CD4-positive, alpha-beta T cell treated with Interferon gamma for 1 hour (primary cell): Measurements from ENCODE around the gene CTNND1.
"Not testable (repeated sequence)": the region's sequence is repeated elsewhere in the genome, so short reads cannot be mapped to it uniquely, and the experiment has no call there.

Experiments
- DNase-seq: peaks from one replicate; pipeline ENCODE4 v3.0.0-alpha.2; 2020

The CTNND1 gene

DNA sequence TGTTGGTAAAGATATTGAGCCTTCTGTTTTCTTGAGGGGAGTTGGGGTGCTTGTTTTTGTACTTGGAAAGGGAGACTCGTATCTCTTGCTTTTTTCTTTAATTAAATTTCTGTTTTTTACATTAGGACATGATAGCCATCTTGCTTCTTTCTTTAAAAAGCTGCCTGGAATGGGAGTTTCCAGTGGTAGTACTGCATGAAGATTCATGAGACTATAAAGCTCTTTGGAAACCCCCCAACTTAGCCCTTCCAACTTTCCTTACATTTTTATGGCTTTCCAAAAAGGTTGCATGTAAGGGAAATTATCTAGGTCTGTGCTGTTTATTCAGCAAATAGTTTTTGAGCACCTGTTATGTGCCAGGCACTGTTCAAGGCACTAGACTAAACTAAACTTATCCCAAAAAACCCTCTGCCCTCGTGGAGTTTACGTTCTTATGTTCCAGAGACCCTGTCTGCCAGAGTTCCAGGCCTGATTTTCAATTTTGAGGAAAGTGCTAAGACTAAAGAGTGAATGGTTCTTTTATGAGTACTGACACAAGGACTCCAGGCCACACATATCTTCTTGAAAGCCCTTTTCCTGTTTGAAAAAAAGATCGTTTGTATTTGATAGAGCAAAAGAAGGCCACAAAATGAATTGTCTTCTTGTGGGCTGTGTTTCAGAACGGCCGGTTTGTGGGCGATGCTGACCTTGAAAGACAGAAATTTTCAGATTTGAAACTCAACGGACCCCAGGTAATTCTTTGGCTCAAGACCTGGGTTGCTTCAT, 31.9 kb downstream of the CTNND1 start:
- no peak for DNase-seq

DNA sequence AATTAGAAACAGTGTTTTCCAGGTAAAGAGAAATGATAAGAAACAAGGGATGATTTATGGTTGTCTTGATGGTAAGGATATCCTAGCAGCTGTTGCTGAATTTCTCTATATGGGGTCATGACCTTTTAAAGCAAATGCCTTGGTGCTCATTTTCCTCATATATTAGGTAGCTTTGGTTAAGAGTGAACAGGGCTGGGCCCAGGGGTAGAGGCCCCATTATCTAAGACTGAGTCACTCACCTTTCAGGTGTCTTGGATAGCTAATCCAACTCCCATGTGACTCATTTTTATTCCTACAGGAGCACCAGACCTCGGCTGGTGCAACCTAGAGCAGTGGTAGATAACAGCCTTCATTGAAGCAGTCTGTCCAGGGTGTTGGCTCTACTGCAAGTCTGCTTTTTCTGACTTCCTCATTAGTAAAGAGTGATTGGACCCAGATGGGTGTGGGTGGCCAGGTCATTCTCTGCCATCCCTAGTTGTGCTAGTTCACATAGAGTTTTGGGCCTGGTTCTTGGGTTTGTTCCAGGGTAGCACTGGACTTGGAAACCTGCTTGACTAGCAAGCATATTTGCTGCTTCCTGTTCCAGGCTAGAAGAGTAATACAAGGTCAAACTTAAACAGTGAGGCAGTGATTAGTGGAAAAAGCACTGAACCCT, 37.4 kb downstream of the CTNND1 start:
- DNase-seq = peak; percentile 4

DNA sequence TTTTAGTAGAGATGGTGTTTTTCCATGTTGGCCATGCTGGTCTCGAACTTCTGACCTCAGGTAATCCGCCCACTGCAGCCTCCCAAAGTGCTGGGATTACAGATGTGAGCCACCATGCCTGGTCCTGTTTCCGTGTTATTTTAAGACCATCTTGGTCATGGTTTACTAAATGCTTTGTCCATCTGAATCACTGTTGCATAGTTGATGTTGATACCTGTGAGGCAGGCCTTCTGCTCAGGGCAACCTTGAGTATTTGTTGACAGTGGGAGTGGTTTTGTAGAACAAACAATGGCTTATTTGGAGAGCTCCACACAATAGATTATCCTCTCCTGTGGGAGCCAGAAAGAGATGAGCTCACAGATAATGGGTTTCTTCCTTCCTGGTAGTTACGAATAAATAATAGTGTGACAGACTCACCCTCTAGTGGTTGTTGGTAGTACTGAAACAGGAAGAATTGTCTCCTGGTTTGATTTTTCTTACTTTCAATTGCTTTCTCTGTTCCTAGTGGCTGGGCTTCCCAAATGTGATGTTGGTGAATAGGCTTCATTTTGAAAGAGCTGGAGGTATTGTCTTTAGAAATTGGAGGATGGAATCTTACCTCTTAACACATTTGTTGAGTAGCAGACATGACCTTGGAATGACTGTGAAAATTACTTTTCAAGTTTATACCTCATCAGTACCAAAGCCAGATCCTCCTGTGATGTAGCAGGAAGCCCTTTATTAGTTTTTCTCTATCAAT, 39.0 kb downstream of the CTNND1 start:
- DNase-seq = no peak

DNA sequence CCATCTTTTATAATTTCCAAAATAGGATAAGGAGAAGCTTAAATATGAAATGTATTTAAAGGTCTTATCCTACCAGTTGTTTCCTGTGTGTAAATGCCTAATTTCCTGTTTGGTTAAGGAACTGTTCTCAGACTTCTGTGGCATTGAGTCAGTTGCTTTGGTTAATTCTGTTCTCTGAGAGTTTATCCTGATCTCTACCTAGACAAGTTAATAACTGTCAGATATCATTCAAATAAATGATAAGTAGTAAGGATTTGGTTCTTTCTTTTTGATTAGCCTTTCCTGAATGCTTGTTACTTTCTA, 39.5 kb downstream of the CTNND1 start:
- DNase-seq = no peak

DNA sequence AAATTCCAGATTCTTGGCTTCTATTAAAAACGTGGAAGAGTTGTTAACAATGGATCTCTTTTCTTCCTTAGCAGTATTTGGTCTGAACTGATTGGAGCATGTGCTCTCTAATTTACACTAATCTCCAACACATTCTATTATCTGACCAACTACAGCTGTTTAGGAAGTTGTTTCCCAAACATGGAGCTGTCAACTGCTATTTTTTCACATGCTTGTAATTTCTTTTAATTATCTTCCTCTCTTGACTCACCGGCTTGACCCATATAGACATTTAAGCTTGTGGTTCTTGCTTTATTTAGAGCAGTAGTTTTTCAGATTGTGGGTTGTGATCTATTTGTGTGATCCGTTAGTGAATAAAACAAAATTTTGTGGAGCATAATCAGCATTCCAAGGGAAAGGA, 40.8 kb downstream of the CTNND1 start:
- DNase-seq = no peak

DNA sequence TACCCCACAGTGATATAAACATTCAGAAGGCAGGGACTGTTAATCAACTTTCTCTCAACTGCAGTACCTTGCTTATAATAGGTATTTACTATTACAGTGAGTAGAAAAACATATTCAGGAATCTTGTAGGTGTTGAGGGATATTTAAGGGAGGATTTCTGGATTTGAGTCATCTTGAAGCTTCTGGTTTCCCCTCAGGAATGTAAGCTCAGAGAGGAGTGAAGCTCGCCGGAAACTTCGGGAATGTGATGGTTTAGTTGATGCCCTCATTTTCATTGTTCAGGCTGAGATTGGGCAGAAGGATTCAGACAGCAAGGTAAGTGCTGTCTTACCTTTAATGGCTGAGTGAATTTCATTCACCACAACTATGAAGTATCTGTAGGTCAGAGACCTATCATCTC, 42.9 kb downstream of the CTNND1 start:
- no peak for DNase-seq

DNA sequence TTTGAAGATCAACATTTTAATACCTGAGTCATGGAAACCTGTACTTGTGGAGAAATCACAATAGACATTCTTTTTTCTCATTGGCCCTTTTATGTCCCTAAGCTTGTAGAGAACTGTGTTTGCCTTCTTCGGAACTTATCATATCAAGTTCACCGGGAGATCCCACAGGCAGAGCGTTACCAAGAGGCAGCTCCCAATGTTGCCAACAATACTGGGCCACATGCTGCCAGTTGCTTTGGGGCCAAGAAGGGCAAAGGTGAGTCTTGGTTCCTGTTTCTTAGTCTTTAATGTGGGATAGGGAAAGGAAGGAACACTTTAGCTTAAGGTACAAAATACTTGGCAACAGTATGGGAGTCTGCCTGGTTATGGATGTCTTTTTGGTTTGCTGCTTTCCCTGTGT, 44.2 kb downstream of the CTNND1 start:
- DNase-seq = no peak

DNA sequence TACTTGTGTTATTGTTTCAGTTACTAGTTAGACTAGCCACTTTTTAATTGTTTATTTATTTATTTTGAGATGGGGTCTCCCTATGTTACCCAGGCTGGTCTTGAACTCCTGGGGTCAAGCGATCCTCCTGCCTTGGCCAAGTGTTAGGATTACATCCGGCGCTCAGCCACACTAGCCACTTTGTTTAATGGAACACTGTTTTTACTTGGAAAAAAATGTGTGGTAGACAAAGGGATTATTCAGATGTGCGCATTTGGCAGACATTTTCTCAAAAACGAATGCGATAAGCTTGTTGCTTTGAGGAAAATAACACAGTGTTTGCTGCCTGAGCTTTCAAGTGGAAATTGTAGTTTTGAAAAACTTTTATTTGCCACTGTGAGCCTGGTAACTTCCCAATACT, 51.0 kb downstream of the CTNND1 start:
- no peak for DNase-seq

DNA sequence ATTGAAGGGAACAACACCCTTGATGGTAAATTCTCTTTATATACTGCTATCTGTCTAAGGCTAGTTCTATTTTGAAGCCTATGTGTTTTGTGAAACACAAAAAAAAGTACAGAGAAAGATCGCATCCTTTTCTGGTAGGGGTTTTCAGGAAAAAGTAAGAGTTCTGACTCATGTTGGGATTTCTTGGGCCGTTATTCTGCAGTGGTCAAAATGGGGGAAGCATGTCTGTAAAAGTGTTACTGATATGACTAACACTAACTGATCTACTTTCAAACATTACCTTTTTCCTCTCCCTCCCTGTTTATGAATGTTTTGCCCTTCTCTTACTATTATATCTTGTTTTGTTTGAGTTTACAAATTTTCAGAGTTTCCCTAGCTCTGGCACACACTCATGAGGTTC, 53.9 kb downstream of the CTNND1 start:
- no peak for DNase-seq

DNA sequence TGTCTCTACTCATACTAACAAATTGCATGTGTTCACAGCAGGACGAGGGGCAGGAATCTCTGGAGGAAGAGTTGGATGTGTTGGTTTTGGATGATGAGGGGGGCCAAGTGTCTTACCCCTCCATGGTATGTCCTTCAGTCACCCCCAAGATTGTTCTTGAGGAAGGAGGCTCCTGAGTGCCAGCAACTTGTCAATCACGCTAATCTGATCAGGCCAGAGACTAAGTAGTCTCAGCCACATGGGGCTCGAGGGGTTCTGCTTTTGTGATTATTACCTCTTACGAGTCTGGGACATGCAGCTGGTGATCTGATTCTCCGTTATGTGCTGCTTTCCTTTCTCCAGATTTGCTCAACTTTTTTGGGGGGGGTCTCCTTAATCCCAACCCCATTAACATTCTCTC, 54.3 kb downstream of the CTNND1 start:
- no peak for DNase-seq

DNA sequence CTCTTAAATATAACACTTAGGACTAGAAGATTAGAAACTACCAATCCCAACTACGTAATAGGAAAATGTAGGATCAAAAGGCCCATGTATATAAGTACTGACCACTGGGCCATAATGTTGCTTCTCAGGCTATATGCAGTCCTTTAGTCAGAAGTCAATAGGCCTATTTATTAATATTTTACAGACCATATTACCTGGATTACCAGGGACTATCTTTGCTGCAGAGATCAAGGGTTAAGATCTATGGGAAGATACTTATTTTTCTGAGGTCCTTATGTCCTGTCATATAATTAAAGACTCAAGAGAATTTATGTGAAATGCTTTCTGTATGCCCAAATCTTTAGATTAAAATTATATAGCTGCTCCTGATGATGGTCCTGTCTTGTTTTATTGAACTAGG, 57.2 kb downstream of the CTNND1 start:
- DNase-seq = no peak

DNA sequence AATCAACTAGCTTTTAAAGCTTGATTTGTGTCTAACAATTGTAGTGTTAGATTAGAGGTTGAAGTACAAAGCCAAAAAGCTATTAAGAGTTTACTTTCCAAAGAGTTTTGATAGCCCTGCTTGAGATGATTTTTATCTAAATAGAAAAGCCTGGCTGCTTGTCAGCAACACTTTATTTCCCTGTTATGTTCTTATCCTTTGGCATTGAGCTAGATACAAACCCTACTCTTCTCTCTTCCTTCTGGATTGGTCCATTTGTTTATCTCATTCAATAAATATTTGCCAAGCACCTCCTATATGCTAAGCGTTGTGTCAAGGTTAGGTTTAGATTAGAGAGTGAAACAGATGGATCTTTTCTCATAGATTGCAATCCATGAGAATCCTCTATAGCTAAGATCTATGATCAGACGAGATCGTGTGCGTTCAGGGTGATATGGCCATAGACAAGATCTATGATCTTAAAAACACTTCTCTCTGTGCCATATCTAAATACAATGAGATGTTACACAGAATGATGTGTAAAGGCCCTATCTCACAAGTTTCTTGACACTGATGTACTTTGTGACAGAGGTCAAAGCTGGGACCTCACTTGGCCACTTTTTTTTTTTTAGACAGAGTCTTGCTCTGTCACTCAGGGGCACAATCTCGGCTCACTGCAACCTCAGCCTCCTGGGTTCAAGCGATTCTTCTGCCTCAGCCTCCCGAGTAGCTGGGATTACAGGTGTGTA, 57.8 kb downstream of the CTNND1 start:
- no peak for DNase-seq

DNA sequence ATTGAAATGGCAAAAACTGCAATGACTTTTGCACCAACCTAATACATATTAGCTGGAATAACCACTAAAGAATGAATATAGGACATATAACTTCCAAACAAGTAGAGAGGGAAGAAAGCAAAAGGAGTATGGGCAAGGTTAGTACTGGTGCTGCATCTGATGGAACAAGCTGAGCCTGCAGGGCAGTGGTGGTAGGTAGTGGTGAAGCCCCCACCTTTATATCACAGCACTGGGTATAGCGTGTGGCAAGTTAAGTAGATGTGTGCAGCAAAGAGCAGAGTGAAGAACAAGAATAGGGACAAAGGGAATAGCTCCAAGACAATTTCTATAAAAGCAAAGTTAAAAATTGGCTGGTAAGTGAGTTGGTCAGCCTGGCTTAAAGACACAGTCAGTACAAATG, 62.3 kb downstream of the CTNND1 start:
- no peak for DNase-seq

DNA sequence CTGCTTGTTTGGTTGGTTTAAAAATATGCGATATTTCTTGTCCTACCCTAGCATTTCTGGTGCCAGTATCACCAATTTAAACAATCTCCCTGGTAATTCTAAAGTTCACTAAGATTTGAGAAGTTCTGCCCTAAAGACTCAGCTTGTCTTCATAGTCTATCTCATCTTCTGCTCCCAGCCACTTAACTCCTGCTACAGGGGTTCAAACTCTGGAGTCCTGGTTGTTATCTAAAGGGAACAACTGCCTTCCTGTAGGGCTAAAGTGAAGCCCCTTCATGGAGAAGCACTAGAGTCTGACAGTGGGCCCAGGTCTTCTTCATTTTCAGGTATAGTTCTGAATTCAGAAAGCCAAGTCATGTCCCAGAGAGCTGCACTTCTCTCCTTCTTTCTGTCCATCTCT, 73.2 kb downstream of the CTNND1 start:
- DNase-seq = no peak

DNA sequence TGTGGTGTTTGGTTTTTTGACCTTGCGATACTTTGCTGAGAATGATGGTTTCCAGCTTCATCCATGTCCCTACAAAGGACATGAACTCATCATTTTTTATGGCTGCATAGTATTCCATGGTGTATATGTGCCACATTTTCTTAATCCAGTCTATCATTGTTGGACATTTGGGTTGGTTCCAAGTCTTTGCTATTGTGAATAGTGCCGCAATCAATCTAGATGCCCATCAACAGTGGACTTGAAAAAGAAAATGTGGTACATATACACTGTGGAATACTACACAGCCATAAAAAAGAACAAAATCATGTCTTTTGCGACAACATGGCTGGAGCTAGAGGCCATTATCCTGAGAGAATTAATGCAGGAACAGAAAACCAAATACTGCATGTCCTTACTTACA, 77.0 kb downstream of the CTNND1 start:
- not testable (repeated sequence) for DNase-seq

DNA sequence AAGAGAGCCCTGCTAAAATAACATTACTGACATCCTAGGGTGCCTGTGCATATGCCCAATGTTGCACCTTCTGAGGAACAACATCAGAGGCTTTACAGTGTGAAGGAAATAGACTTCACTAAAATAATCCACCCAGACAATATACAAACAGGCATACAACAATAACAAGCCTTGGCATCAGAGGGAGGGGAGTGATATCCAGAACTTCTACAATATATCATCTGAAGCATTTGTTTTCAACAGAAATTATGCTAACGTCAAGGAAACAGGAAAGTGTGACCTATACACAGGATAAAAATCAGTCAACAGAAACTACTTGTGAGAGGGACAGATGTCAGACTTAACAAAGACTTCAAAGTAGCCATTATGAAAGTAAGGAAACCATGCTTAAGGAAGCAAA, 81.3 kb downstream of the CTNND1 start:
- DNase-seq = no peak

DNA sequence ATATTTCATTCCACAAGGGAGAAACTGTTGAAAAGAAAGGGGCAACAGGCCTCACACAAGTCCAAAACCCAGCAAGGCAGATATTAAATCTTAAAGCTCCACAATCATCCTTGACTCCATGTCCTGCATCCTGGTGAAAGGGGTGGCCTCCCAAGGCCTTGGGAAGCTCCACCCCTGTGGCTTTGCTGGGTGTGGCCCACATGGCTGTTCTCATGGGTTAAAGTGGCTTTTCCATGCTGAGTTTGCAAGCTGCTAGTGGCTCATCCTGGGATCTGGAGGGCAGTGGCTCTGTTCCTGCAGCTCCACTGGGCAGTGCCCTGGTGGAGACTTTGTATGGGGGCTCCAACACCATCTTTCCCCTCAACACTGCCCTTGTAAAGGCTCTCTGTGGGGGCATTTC, 106.4 kb downstream of the CTNND1 start:
- no peak for DNase-seq

DNA sequence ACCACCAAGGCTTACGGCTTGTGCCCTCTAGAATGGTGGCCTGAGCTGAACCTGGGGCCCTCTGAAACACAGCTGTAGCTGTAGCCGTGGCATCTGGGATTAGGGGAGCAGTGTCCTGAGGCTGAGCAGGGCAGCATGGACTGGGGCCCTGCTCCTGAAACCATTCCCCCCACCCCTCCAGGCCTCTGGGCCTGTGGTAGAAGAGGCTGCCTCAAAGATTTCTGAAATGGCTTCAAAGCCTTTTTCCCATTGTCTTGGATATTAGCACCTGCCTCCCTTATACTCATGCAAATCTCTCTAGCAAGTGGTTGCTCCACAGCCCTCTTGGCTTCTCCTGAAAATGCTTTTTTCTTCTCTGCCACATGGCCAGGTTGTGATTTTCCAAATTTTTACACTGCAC, 106.9 kb downstream of the CTNND1 start:
- no peak for DNase-seq
